HG02981 (cell line): Measurements from ENCODE around the gene HSPA4.
"Not testable (repeated sequence)": the region's sequence is repeated elsewhere in the genome, so short reads cannot be mapped to it uniquely, and the experiment has no call there.

Source experiments
- ATAC-seq: cut with Tn5 transposase; IDR thresholded peaks from one replicate; pipeline ENCODE4 v1.9.1; 2021; ENCODE audit warnings: mild to moderate bottlenecking, moderate library complexity; ENCODE audit not compliant: unreplicated experiment

HSPA4 gene

GRCh38 chr5:133121611-133122150 lies 69.9 kb downstream of the HSPA4 start:
- no peak for ATAC-seq

GRCh38 chr5:133122711-133123110 lies 70.9 kb downstream of the HSPA4 start:
- ATAC-seq = no peak

GRCh38 chr5:133123297-133123696 lies 71.5 kb downstream of the HSPA4 start:
- no peak for ATAC-seq

GRCh38 chr5:133124891-133125290 lies 73.1 kb downstream of the HSPA4 start:
- no peak for ATAC-seq

GRCh38 chr5:133128066-133128465 lies 76.3 kb downstream of the HSPA4 start:
- no peak for ATAC-seq

- no peak for ATAC-seq
These were observed 77.5 kb downstream of the HSPA4 start for GRCh38 chr5:133129289-133129688.

GRCh38 chr5:133129950-133130349 lies 78.1 kb downstream of the HSPA4 start:
- ATAC-seq = no peak

- no peak for ATAC-seq
These were observed 78.7 kb downstream of the HSPA4 start for GRCh38 chr5:133130387-133131118.

- ATAC-seq = no peak
These were observed 80.9 kb downstream of the HSPA4 start for GRCh38 chr5:133132717-133133116.

GRCh38 chr5:133133241-133133640 lies 81.4 kb downstream of the HSPA4 start:
- ATAC-seq = not testable (repeated sequence)

- ATAC-seq = not testable (repeated sequence)
These were observed 85.1 kb downstream of the HSPA4 start for GRCh38 chr5:133136890-133137289.

GRCh38 chr5:133140311-133140710 lies 88.5 kb downstream of the HSPA4 start:
- ATAC-seq = no peak

- no peak for ATAC-seq
These were observed 89.9 kb downstream of the HSPA4 start for GRCh38 chr5:133141746-133142145.

GRCh38 chr5:133142782-133143181 lies 91.0 kb downstream of the HSPA4 start:
- no peak for ATAC-seq

- no peak for ATAC-seq
These were observed 92.6 kb downstream of the HSPA4 start for GRCh38 chr5:133144245-133144981.

GRCh38 chr5:133145436-133146170 lies 93.8 kb downstream of the HSPA4 start:
- no peak for ATAC-seq

- ATAC-seq = no peak
These were observed 95.6 kb downstream of the HSPA4 start for GRCh38 chr5:133147411-133147810.

- ATAC-seq = no peak
These were observed 96.2 kb downstream of the HSPA4 start for GRCh38 chr5:133147815-133148567.

GRCh38 chr5:133149345-133149744 lies 97.5 kb downstream of the HSPA4 start:
- no peak for ATAC-seq

- no peak for ATAC-seq
These were observed 99.2 kb downstream of the HSPA4 start for GRCh38 chr5:133150909-133151544.
